Right lobe of liver (tissue), 4 donors: ENCODE data around the gene ADPRH.

Experiments
- POLR2A ChIP-seq: fragments of 450-650 bp; IDR thresholded peaks from one replicate; pipeline ENCODE4 v1.6.1; 2017; ENCODE audit warnings: antibody characterized with exemption, mild to moderate bottlenecking
- TF ChIP-seq, protein P1 (sequence below), 4 donors: fragments of 200-600 bp in 3 of 4; fragments of 450-650 bp in 1 of 4; IDR thresholded peaks; one replicate each; pipeline versions ENCODE4 v1.5.1 to v1.8.0; 2016 to 2022; ENCODE audit warnings: antibody characterized with exemption in 4 of 4, mild to moderate bottlenecking in 2 of 4
- donor health status: DM: no; HTN: no; CAD: no.
- donor health status: DM: no; HTN: no; CAD: no.
- donor health status: DM: no; HTN: yes; CAD: no.

DNA sequence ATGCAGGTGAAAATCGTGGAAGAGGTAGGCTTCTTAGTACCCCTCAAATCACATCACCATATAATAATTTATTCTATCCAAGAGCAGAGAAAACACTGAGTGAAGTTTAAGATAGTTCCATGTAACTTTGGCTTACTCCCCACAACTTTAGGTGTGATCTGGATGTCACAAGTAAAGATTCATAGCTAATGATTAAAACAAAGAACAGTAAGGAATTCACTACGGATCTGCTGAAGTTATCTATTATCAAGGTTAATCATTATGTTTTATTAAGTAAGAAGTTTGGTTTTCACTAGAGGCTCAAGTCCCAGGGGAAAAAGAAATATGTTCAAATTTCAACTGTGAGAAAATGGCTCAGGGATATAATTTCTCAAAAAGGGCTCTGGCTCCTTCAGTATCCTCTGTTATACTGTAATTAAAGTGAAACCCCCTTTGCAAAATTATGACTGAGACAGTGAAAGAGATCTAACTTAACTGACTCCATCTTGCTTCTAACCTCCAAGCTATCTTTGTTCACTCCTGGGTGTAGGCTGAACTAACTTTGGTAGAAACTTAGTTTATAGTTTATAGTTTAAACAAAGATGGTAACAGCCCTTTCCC lies 37.0 kb upstream of the ADPRH start:
- no peak for TF ChIP-seq POLR2A
- TF ChIP-seq, protein P1, sequence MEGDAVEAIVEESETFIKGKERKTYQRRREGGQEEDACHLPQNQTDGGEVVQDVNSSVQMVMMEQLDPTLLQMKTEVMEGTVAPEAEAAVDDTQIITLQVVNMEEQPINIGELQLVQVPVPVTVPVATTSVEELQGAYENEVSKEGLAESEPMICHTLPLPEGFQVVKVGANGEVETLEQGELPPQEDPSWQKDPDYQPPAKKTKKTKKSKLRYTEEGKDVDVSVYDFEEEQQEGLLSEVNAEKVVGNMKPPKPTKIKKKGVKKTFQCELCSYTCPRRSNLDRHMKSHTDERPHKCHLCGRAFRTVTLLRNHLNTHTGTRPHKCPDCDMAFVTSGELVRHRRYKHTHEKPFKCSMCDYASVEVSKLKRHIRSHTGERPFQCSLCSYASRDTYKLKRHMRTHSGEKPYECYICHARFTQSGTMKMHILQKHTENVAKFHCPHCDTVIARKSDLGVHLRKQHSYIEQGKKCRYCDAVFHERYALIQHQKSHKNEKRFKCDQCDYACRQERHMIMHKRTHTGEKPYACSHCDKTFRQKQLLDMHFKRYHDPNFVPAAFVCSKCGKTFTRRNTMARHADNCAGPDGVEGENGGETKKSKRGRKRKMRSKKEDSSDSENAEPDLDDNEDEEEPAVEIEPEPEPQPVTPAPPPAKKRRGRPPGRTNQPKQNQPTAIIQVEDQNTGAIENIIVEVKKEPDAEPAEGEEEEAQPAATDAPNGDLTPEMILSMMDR (IDR thresholded peaks at IDR 0.05): no peak
